ENCODE measurements around the gene GRK3.

Gene GRK3

GRCh38 chr22:25670070-25670461, 105.6 kb downstream of the GRK3 start:
- no peak for DNase-seq

GRCh38 chr22:25672289-25673084, 108.0 kb downstream of the GRK3 start:
- no peak for DNase-seq

GRCh38 chr22:25673713-25674112, 109.2 kb downstream of the GRK3 start:
- no peak for DNase-seq

GRCh38 chr22:25677631-25678030, 113.2 kb downstream of the GRK3 start:
- DNase-seq, result no peak

GRCh38 chr22:25680051-25680450, 115.6 kb downstream of the GRK3 start:
- no peak for DNase-seq

- DNase-seq, result no peak
Observed at GRCh38 chr22:25680956-25681355, 116.5 kb downstream of the GRK3 start.

- no peak for DNase-seq
Observed at GRCh38 chr22:25682109-25682508, 117.6 kb downstream of the GRK3 start.

- no peak for DNase-seq
Observed at GRCh38 chr22:25688627-25689026, 124.2 kb downstream of the GRK3 start.

GRCh38 chr22:25689631-25690030, 125.2 kb downstream of the GRK3 start:
- DNase-seq, result no peak

- no peak for DNase-seq
Observed at GRCh38 chr22:25690798-25691197, 126.3 kb downstream of the GRK3 start.

GRCh38 chr22:25692397-25693267, 128.2 kb downstream of the GRK3 start:
- no peak for DNase-seq

GRCh38 chr22:25693268-25693565, 128.7 kb downstream of the GRK3 start:
- no peak for DNase-seq

- DNase-seq, result no peak
Observed at GRCh38 chr22:25694196-25694907, 129.9 kb downstream of the GRK3 start.

- DNase-seq, result no peak
Observed at GRCh38 chr22:25695146-25695545, 130.7 kb downstream of the GRK3 start.

- no peak for DNase-seq
Observed at GRCh38 chr22:25696763-25697162, 132.3 kb downstream of the GRK3 start.

- DNase-seq, result no peak
Observed at GRCh38 chr22:25697181-25697664, 132.7 kb downstream of the GRK3 start.

GRCh38 chr22:25697978-25698377, 133.5 kb downstream of the GRK3 start:
- no peak for DNase-seq

- DNase-seq, result no peak
Observed at GRCh38 chr22:25698461-25698860, 134.0 kb downstream of the GRK3 start.

GRCh38 chr22:25698978-25699377, 134.5 kb downstream of the GRK3 start:
- DNase-seq, result no peak

GRCh38 chr22:25701056-25701780, 136.7 kb downstream of the GRK3 start:
- no peak for DNase-seq

- DNase-seq, result no peak
Observed at GRCh38 chr22:25702040-25702439, 137.6 kb downstream of the GRK3 start.

- DNase-seq, result no peak
Observed at GRCh38 chr22:25702571-25703167, 138.2 kb downstream of the GRK3 start.

Data from central memory CD4-positive, alpha-beta T cell (primary cell).